B cell (primary cell): ENCODE measurements around the gene NSUN7. TPM values are rescaled to one million over a fixed set of nuclear protein-coding genes. Genes with fewer than 3 reads are reported as not detected.

Source experiments
- ATAC-seq: fragments of 200-7000 bp; cut with Tn5 transposase; one replicate; pipeline ENCODE4 v1.10.0; 2021; ENCODE audit warnings: low read depth, mild to moderate bottlenecking, moderate number of reproducible peaks, moderate library complexity
- CTCF ChIA-PET: fragments of 350-600 bp; sonication (Branson Sonifier 250); formaldehyde crosslinking; loops from one replicate; lab custom pipeline; 2021; ENCODE audit warnings: antibody characterized with exemption, inconsistent platforms; lab: Charles Lee
- POLR2A ChIA-PET: fragments of 350-600 bp; sonication (Branson Sonifier 250); formaldehyde crosslinking; loops from one replicate; lab custom pipeline; 2021; ENCODE audit warnings: antibody characterized with exemption; lab: Charles Lee
- DNase-seq: peaks from one replicate; pipeline ENCODE4 v3.0.0; 2013
- H2AFZ ChIP-seq: 2 replicates; pipeline ENCODE4 v1.6.1; 2012; ENCODE audit warnings: mild to moderate bottlenecking, low read depth, low read length; ENCODE audit not compliant: insufficient read depth, poor library complexity, severe bottlenecking
- H3K27ac ChIP-seq, 2 donors: 1 replicate in 1 of 2; 2 replicates in 1 of 2; pipeline ENCODE4 v1.5.1; 2012 to 2013; ENCODE audit warnings: low read length in 2 of 2, mild to moderate bottlenecking in 2 of 2, moderate library complexity in 1 of 2
- H3K27me3 ChIP-seq, 4 experiments: fragments of 200-600 bp in 1 of 4; sonication (generic) in 1 of 4; replicated peaks in 1 of 4; 1 replicate in 2 of 4; 2 replicates in 2 of 4; pipeline versions ENCODE4 v1.6.1 to v1.7.0; 2013 to 2016; ENCODE audit warnings: low read length in 3 of 4, mild to moderate bottlenecking in 2 of 4, mixed read lengths in 1 of 4, moderate library complexity in 1 of 4; ENCODE audit not compliant: insufficient read depth in 4 of 4, control insufficient read depth in 3 of 4; ENCODE audit errors: control extremely low read depth in 1 of 4
- H3K36me3 ChIP-seq, 2 experiments: replicated peaks in 1 of 2; 1 replicate in 1 of 2; 2 replicates in 1 of 2; pipeline versions ENCODE4 v1.6.1 to v1.7.1; 2013; ENCODE audit warnings: low read length in 1 of 2; ENCODE audit not compliant: insufficient read depth in 2 of 2, control insufficient read depth in 1 of 2; ENCODE audit errors: control extremely low read depth in 1 of 2, extremely low read depth in 1 of 2
- H3K4me1 ChIP-seq, 2 donors: fragments of 200-600 bp in 1 of 2; sonication (generic) in 1 of 2; 1 replicate in 1 of 2; 2 replicates in 1 of 2; pipeline versions ENCODE4 v1.5.1 to v1.6.1; 2013 to 2017; ENCODE audit warnings: low read length in 2 of 2; ENCODE audit not compliant: control insufficient read depth in 2 of 2, insufficient read depth in 2 of 2
- H3K4me2 ChIP-seq: replicated peaks from 2 replicates; pipeline ENCODE3; 2012; ENCODE audit warnings: mild to moderate bottlenecking, low read depth, low read length; ENCODE audit not compliant: poor library complexity, severe bottlenecking
- H3K4me3 ChIP-seq, 5 experiments: fragments of 200-600 bp in 1 of 5; sonication (generic) in 1 of 5; 1 replicate in 3 of 5; 2 replicates in 2 of 5; pipeline versions ENCODE4 v1.5.1 to v1.7.0; 2011 to 2016; ENCODE audit warnings: low read length in 4 of 5, mild to moderate bottlenecking in 4 of 5, low read depth in 2 of 5, control low read depth in 1 of 5, moderate library complexity in 1 of 5; ENCODE audit not compliant: insufficient read depth in 1 of 5; ENCODE audit errors: control extremely low read depth in 1 of 5, extremely low read depth in 1 of 5
- H3K79me2 ChIP-seq: fragments of 200-600 bp; sonication (generic); one replicate; pipeline ENCODE4 v1.6.0; 2016; ENCODE audit warnings: low read length; ENCODE audit not compliant: control insufficient read depth, insufficient read depth
- H3K9ac ChIP-seq: fragments of 200-600 bp; sonication (generic); 2 replicates; pipeline ENCODE4 v1.6.1; 2017; ENCODE audit warnings: mild to moderate bottlenecking, low read length, moderate library complexity
- H3K9me3 ChIP-seq, 3 donors: one replicate each; pipeline versions ENCODE4 v1.6.1 to v1.7.1; 2013; ENCODE audit warnings: low read length in 2 of 3; ENCODE audit not compliant: control insufficient read depth in 2 of 3, insufficient read depth in 1 of 3; ENCODE audit errors: control extremely low read depth in 1 of 3
- H4K20me1 ChIP-seq: 2 replicates; pipeline ENCODE4 v1.6.0; 2012; ENCODE audit warnings: mild to moderate bottlenecking, low read length; ENCODE audit not compliant: insufficient read depth, control insufficient read depth, poor library complexity, severe bottlenecking
- H3K27ac Mint-ChIP-seq: one replicate; pipeline ENCODE4 v1.8.0; 2021; ENCODE audit warnings: mixed read lengths
- H3K27me3 Mint-ChIP-seq: one replicate; pipeline ENCODE4 v1.8.0; 2021; ENCODE audit warnings: mixed read lengths
- H3K4me1 Mint-ChIP-seq: one replicate; pipeline ENCODE4 v1.8.0; 2021; ENCODE audit warnings: mixed read lengths
- H3K4me3 Mint-ChIP-seq: one replicate; pipeline ENCODE4 v1.8.0; 2021; ENCODE audit warnings: mixed read lengths
- H3K9me3 Mint-ChIP-seq: one replicate; pipeline ENCODE4 v1.8.0; 2022; ENCODE audit warnings: mixed read lengths; ENCODE audit not compliant: insufficient read depth
- CTCF ChIP-seq: fragments of 200-600 bp; IDR thresholded peaks from one replicate; pipeline ENCODE4 v1.8.0; 2022; ENCODE audit warnings: antibody characterized with exemption, mild to moderate bottlenecking
- EZH2 ChIP-seq: IDR thresholded peaks from 2 replicates; pipeline ENCODE4 v1.6.1; 2012; ENCODE audit warnings: borderline replicate concordance, low read depth, mild to moderate bottlenecking, moderate library complexity, low read length; ENCODE audit not compliant: insufficient read depth, poor library complexity, severe bottlenecking
- WGBS: methylation state at CpG from one replicate; pipeline ENCODE4 v1.1.5; 2013; ENCODE audit warnings: missing lambda C conversion rate; ENCODE audit not compliant: insufficient coverage; 5-methylcytosine and 5-hydroxymethylcytosine counted together
- intact Hi-C: fragments of 100-400 bp; cut with micrococcal nuclease; formaldehyde crosslinking; loops from one replicate; pipeline ENCODE4 v1.10.0; 2022
- polyA plus RNA-seq: library from polyadenylated mRNA; depleted of rRNA; stranded (reverse); fragments of >200 nt; gene quantifications from 2 replicates; pipeline ENCODE4 v1.2.3, GENCODE V29; 2012
- total RNA-seq, 2 donors: library from RNA; stranded (reverse); fragments of 120-200 nt in 1 of 2; gene quantifications; 1 replicate in 1 of 2; 2 replicates in 1 of 2; pipeline versions ENCODE4 v1.2.3 to v1.2.4, GENCODE V29; 2013 to 2022

Gene NSUN7
- total and polyA plus RNA-seq, 2 donors (not counting 1 experiment from before 2014, with no cell fraction given) = 0.75 to 29.8 TPM

- Histone ChIP-seq H3K4me1 (peaks cover 8 to 14% of the 10 kb centered on the region in 2 donors), H3K79me2 (no peaks in the 10 kb centered on the region), H3K36me3 (no peaks in the 10 kb centered on the region), H3K9ac (no peak overlapping the region), H3K27ac (no peak overlapping the region), H3K27me3 (no peaks in the 10 kb centered on the region), H3K4me3 (no peak overlapping the region), H3K4me2 (no peak overlapping the region), H4K20me1 (no peaks in the 10 kb centered on the region), H3K9me3 (no peaks in the 10 kb centered on the region), H2AFZ (no peak overlapping the region)
- Mint-ChIP-seq H3K4me3 (no peak overlapping the region), H3K27me3 (peaks cover 3% of the 10 kb centered on the region), H3K4me1 (peaks cover 20% of the 10 kb centered on the region), H3K9me3 (no peaks in the 10 kb centered on the region), H3K27ac (no peak overlapping the region)
- ATAC-seq (no peak), DNase-seq (no peak)
- intact Hi-C loops = no loop called here
- no peak for TF ChIP-seq CTCF
- no peak for TF ChIP-seq EZH2
- CTCF ChIA-PET = no interaction called here
- no CpG with 5 or more reads among the region's 3 CpGs for WGBS
- POLR2A ChIA-PET = no interaction called here
Measured at GRCh38 chr4:40728333-40728732, 21.4 kb upstream of the NSUN7 start.

GRCh38 chr4:40729555-40729954 lies 20.2 kb upstream of the NSUN7 start:
- H3K4me3 Mint-ChIP-seq = no peak overlapping the region
- no peak for ATAC-seq
- Histone ChIP-seq H3K4me3 (no peak overlapping the region), H3K27me3 (no peaks in the 10 kb centered on the region), H3K79me2 (no peaks in the 10 kb centered on the region), H3K9ac (no peak overlapping the region), H3K36me3 (no peaks in the 10 kb centered on the region), H2AFZ (no peak overlapping the region), H3K9me3 (no peaks in the 10 kb centered on the region), H3K4me2 (no peak overlapping the region), H4K20me1 (no peaks in the 10 kb centered on the region), H3K27ac (no peak overlapping the region), H3K4me1 (peaks cover 3 to 7% of the 10 kb centered on the region in 2 donors)
- H3K27me3 Mint-ChIP-seq = peaks cover 3% of the 10 kb centered on the region
- peaks cover 16% of the 10 kb centered on the region for H3K4me1 Mint-ChIP-seq
- DNase-seq = no peak
- ChIA-PET POLR2A (interaction anchor here (0.7 kb wide), 1 partner anchor 20 kb away, joined by 5 read pairs; the partner anchor contains the start of gene NSUN7), CTCF (interaction anchor here (0.7 to 1.1 kb wide), 3 partner anchors 11 to 1116 kb away, joined by 3 to 4 read pairs (median 3); no protein-coding TSS in a partner anchor)
- no peak overlapping the region for H3K27ac Mint-ChIP-seq
- intact Hi-C loops = no loop called here
- WGBS = 100% methylated on average over 1 of the region's 1 CpG
- no peak for TF ChIP-seq EZH2
- no peak for TF ChIP-seq CTCF
- H3K9me3 Mint-ChIP-seq = no peaks in the 10 kb centered on the region
